ENCODE data around the gene IGFL3.
A peak's percentile ranks its signal among the peaks of the same experiment; 100 is the strongest.
"Not testable (repeated sequence)": the region's sequence is repeated elsewhere in the genome, so short reads cannot be mapped to it uniquely, and the experiment has no call there.

IGFL3 gene

GRCh38 chr19:46081928-46082727 is 42.4 kb downstream of the IGFL3 start:
- peak; percentile 62 for DNase-seq (ENCODE audit: low spot score)
- peak; percentile 30 for TF ChIP-seq CTCF (IDR thresholded peaks at IDR 0.05; ENCODE audit: borderline replicate concordance, control extremely low read depth, extremely low read depth, insufficient read depth, missing control alignments)
- in situ Hi-C loops (cut with MboI; ENCODE audit: low sequenced_read_pairs, unreplicated experiment): loop anchor here (10.0 kb wide), 2 partner anchors 113 to 183 kb away; no protein-coding TSS in a partner anchor

- no peak for DNase-seq (ENCODE audit: low spot score)
- in situ Hi-C loops (cut with MboI; ENCODE audit: low sequenced_read_pairs, unreplicated experiment): loop anchor here (10.0 kb wide), 2 partner anchors 114 to 184 kb away; no protein-coding TSS in a partner anchor
Observed at GRCh38 chr19:46080561-46080960, 43.9 kb downstream of the IGFL3 start.

GRCh38 chr19:46079576-46079975 is 44.9 kb downstream of the IGFL3 start:
- TF ChIP-seq CTCF (IDR thresholded peaks at IDR 0.05; ENCODE audit: borderline replicate concordance, control extremely low read depth, extremely low read depth, insufficient read depth, missing control alignments): no peak
- in situ Hi-C loops (cut with MboI; ENCODE audit: low sequenced_read_pairs, unreplicated experiment): no loop called here
- DNase-seq (ENCODE audit: low spot score): no peak

More at GRCh38 chr19:46080561-46080960, 43.9 kb downstream of the IGFL3 start:
- no peak for TF ChIP-seq CTCF (IDR thresholded peaks at IDR 0.05; ENCODE audit: borderline replicate concordance, control extremely low read depth, extremely low read depth, insufficient read depth, missing control alignments)

- peak; percentile 67 for DNase-seq (ENCODE audit: low spot score)
- TF ChIP-seq CTCF (IDR thresholded peaks at IDR 0.05; ENCODE audit: borderline replicate concordance, control extremely low read depth, extremely low read depth, insufficient read depth, missing control alignments): peak; percentile 28
- in situ Hi-C loops (cut with MboI; ENCODE audit: low sequenced_read_pairs, unreplicated experiment): not testable (repeated sequence)
Observed at GRCh38 chr19:46078573-46079332, 45.7 kb downstream of the IGFL3 start.

GRCh38 chr19:46077815-46078167 is 46.7 kb downstream of the IGFL3 start:
- no peak for DNase-seq (ENCODE audit: low spot score)
- in situ Hi-C loops (cut with MboI; ENCODE audit: low sequenced_read_pairs, unreplicated experiment): no loop called here
- TF ChIP-seq CTCF (IDR thresholded peaks at IDR 0.05; ENCODE audit: borderline replicate concordance, control extremely low read depth, extremely low read depth, insufficient read depth, missing control alignments): no peak

- DNase-seq (ENCODE audit: low spot score): peak; percentile 82
- in situ Hi-C loops (cut with MboI; ENCODE audit: low sequenced_read_pairs, unreplicated experiment): no loop called here
- peak; percentile 27 for TF ChIP-seq CTCF (IDR thresholded peaks at IDR 0.05; ENCODE audit: borderline replicate concordance, control extremely low read depth, extremely low read depth, insufficient read depth, missing control alignments)
Observed at GRCh38 chr19:46076951-46077814, 47.3 kb downstream of the IGFL3 start.
